Hepatocyte (in vitro differentiated cells): Measurements from ENCODE around the gene MAP6. TPM values are rescaled to one million over a fixed set of nuclear protein-coding genes. Genes with fewer than 3 reads are reported as not detected.

ENCODE experiments used
- DNase-seq: peaks from one replicate; pipeline ENCODE4 v3.0.0-alpha.2; 2016; ENCODE audit warnings: low spot score
- H2AFZ ChIP-seq: fragments of 200-600 bp; sonication (generic); 2 replicates; pipeline ENCODE4 v1.6.0; 2016; ENCODE audit warnings: antibody characterized with exemption, mild to moderate bottlenecking
- H3K27ac ChIP-seq: fragments of 200-600 bp; sonication (generic); 2 replicates; pipeline ENCODE4 v1.5.1; 2016; ENCODE audit warnings: mild to moderate bottlenecking
- H3K27me3 ChIP-seq: fragments of 200-600 bp; sonication (generic); 2 replicates; pipeline ENCODE4 v1.6.1; 2016
- H3K36me3 ChIP-seq: fragments of 200-600 bp; sonication (generic); replicated peaks from 2 replicates; pipeline ENCODE4 v1.5.1; 2016; ENCODE audit warnings: low read depth; ENCODE audit not compliant: insufficient read depth
- H3K4me1 ChIP-seq: fragments of 200-600 bp; sonication (generic); 2 replicates; pipeline ENCODE4 v1.5.1; 2016; ENCODE audit warnings: mild to moderate bottlenecking, moderate library complexity; ENCODE audit not compliant: insufficient read depth
- H3K4me2 ChIP-seq: fragments of 200-600 bp; sonication (generic); 2 replicates; pipeline ENCODE4 v1.6.0; 2016
- H3K4me3 ChIP-seq: fragments of 200-600 bp; sonication (generic); 2 replicates; pipeline ENCODE4 v1.5.1; 2016; ENCODE audit warnings: mild to moderate bottlenecking
- H3K79me2 ChIP-seq: fragments of 200-600 bp; sonication (generic); 2 replicates; pipeline ENCODE4 v1.6.0; 2017; ENCODE audit warnings: mild to moderate bottlenecking
- H3K9me2 ChIP-seq: fragments of 200-600 bp; sonication (generic); replicated peaks from 2 replicates; pipeline ENCODE4 v1.6.0; 2017; ENCODE audit warnings: mild to moderate bottlenecking; ENCODE audit not compliant: insufficient read depth
- H3K9me3 ChIP-seq: fragments of 200-600 bp; sonication (generic); 2 replicates; pipeline ENCODE4 v1.5.1; 2016; ENCODE audit warnings: low read depth, mild to moderate bottlenecking
- H4K20me1 ChIP-seq: fragments of 200-600 bp; sonication (generic); 2 replicates; pipeline ENCODE4 v1.6.0; 2016; ENCODE audit warnings: mild to moderate bottlenecking; ENCODE audit not compliant: insufficient read depth, poor library complexity, severe bottlenecking
- CTCF ChIP-seq: fragments of 200-600 bp; sonication (generic); IDR thresholded peaks from 2 replicates; pipeline ENCODE4 v1.5.1; 2016; ENCODE audit warnings: antibody characterized with exemption, mild to moderate bottlenecking; ENCODE audit not compliant: poor library complexity
- EZH2 ChIP-seq: fragments of 200-600 bp; sonication (generic); IDR thresholded peaks from 2 replicates; pipeline ENCODE4 v1.6.1; 2016; ENCODE audit warnings: antibody characterized with exemption, mild to moderate bottlenecking, borderline replicate concordance
- EZH2phosphoT487 ChIP-seq: fragments of 200-600 bp; sonication (generic); IDR thresholded peaks from one replicate; pipeline ENCODE4 v1.6.1; 2018; ENCODE audit warnings: antibody characterized with exemption, mild to moderate bottlenecking, low read depth, moderate library complexity; ENCODE audit not compliant: unreplicated experiment, severe bottlenecking
- WGBS: methylation state at CpG from one replicate; pipeline ENCODE4 v1.1.6; 2016; ENCODE audit warnings: low lambda C conversion rate; ENCODE audit errors: missing lambda C conversion rate; 5-methylcytosine and 5-hydroxymethylcytosine counted together
- polyA plus RNA-seq: library from polyadenylated mRNA; unstranded; fragments of >200 nt; fragmentation: Nextera tagmentation; extraction: Ambion mirVana; gene quantifications from 2 replicates; pipeline ENCODE4 v1.2.1, GENCODE V29; 2016
- total RNA-seq: library from RNA; depleted of rRNA; stranded (reverse); fragments of >200 nt; gene quantifications from 2 replicates; pipeline ENCODE4 v1.2.3, GENCODE V29; 2014

The MAP6 gene
- total and polyA plus RNA-seq, 2 experiments from 2014 or later = 3.8 to 6.4 TPM

- WGBS = 5% methylated on average over 43 of the region's 68 CpGs
- H3K79me2 ChIP-seq = no peaks in the 10 kb centered on the region
- H3K4me1 ChIP-seq = peaks cover 16% of the 10 kb centered on the region
- DNase-seq = peak; percentile 87
- no peaks in the 10 kb centered on the region for H3K36me3 ChIP-seq
- no peaks in the 10 kb centered on the region for H3K9me2 ChIP-seq
- peak overlapping the region; percentile 98 for H2AFZ ChIP-seq
- H3K4me3 ChIP-seq = peak overlapping the region; percentile 63
- peak overlapping the region; percentile 96 for H3K4me2 ChIP-seq
- H4K20me1 ChIP-seq = no peaks in the 10 kb centered on the region
- no peaks in the 10 kb centered on the region for H3K9me3 ChIP-seq
- peak overlapping the region; percentile 99 for H3K27ac ChIP-seq
- H3K27me3 ChIP-seq = no peaks in the 10 kb centered on the region
- TF ChIP-seq EZH2phosphoT487 = no peak
- TF ChIP-seq CTCF = peak; percentile 36
These were observed 85.7 kb downstream of the MAP6 start for GRCh38 chr11:75582895-75583717.

- DNase-seq = no peak
- Histone ChIP-seq H3K4me2 (peak overlapping the region; percentile 96), H3K9me2 (no peaks in the 10 kb centered on the region), H3K36me3 (no peaks in the 10 kb centered on the region), H3K27me3 (no peaks in the 10 kb centered on the region), H3K9me3 (no peaks in the 10 kb centered on the region), H2AFZ (peak overlapping the region; percentile 98), H3K27ac (peak overlapping the region; percentile 99), H3K4me1 (peaks cover 16% of the 10 kb centered on the region), H3K4me3 (peak overlapping the region; percentile 63), H4K20me1 (no peaks in the 10 kb centered on the region), H3K79me2 (no peaks in the 10 kb centered on the region)
- WGBS = 68% methylated on average over 4 of the region's 4 CpGs
- no peak for TF ChIP-seq EZH2phosphoT487
- no peak for TF ChIP-seq EZH2
- TF ChIP-seq CTCF = no peak
These were observed 86.3 kb downstream of the MAP6 start for GRCh38 chr11:75582506-75582894.

GRCh38 chr11:75579841-75580240 is 89.0 kb downstream of the MAP6 start:
- TF ChIP-seq EZH2phosphoT487 (no peak), CTCF (no peak), EZH2 (no peak)
- Histone ChIP-seq H3K36me3 (no peaks in the 10 kb centered on the region), H3K79me2 (no peaks in the 10 kb centered on the region), H3K27ac (no peak overlapping the region), H3K4me1 (peaks cover 16% of the 10 kb centered on the region), H3K4me3 (no peak overlapping the region), H4K20me1 (no peaks in the 10 kb centered on the region), H3K9me2 (no peaks in the 10 kb centered on the region), H2AFZ (no peak overlapping the region), H3K9me3 (no peaks in the 10 kb centered on the region), H3K27me3 (no peaks in the 10 kb centered on the region), H3K4me2 (no peak overlapping the region)
- 86% methylated on average over 1 of the region's 1 CpG for WGBS
- DNase-seq = no peak
